Measurements from ENCODE around the gene ARID1A. TPM values are rescaled to one million over a fixed set of nuclear protein-coding genes. Genes with fewer than 3 reads are reported as not detected.

ARID1A gene
- total and polyA plus RNA-seq, 2 of the 8 experiments (the other 6 are each of a cell fraction or from before 2014, with no cell fraction given): 52.1 to 103 TPM

DNA sequence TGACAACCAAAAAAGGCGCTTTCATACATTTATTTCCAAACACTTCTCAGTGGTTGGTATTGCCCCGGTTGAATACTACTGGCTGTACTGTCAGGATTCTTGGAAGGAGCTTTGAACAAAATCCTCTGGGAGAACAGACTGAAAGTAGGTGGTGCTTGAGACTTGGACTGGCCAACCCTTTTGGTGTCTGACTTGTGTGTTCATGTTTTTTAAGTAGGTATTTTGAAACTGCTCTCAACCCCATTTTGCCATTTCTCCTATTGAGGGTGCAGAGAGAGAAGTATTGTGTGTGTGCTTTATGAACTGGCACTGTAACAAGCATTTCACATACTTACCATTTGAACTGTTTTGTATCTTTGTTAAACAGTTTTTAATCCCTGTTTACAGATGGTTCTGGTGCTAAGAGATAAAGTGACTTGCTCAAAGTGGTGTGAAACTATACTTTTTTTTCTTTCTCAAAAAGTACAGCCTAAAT is 21.2 kb downstream of the ARID1A start:
- H3K4me3 ChIP-seq (ENCODE audit: extremely low read depth in 1 of 4, insufficient read depth in 2 of 4, low read depth in 3 of 4, low read length in 4 of 4): no peak overlapping the region
- no peak overlapping the region for H2BK15ac ChIP-seq (ENCODE audit: low read length)
- no peak overlapping the region for H3K14ac ChIP-seq (ENCODE audit: insufficient read length)
- no peak overlapping the region for H4K91ac ChIP-seq (replicated peaks; ENCODE audit: insufficient read length, low read length)
- H4K20me1 ChIP-seq (replicated peaks in 1 of 2; ENCODE audit: control insufficient read depth in 1 of 2, insufficient read depth in 2 of 2, low read length in 2 of 2): peaks cover 19 to 23% of the 10 kb centered on the region in 2 experiments
- H2AK5ac ChIP-seq (ENCODE audit: low read depth, low read length): no peak overlapping the region
- H2BK20ac ChIP-seq (ENCODE audit: low read length): no peak overlapping the region
- no peaks in the 10 kb centered on the region for H3K27me3 ChIP-seq (replicated peaks in 1 of 4; ENCODE audit: control insufficient read depth in 3 of 4, extremely low read depth in 1 of 4, insufficient read depth in 3 of 4, low read length in 3 of 4)
- no peak overlapping the region for H2AFZ ChIP-seq (ENCODE audit: low read length)
- H4K8ac ChIP-seq (ENCODE audit: extremely low read depth, insufficient read depth, low read length): no peak overlapping the region
- H2BK12ac ChIP-seq (ENCODE audit: low read depth, low read length): no peak overlapping the region
- FAIRE-seq (no peak), DNase-seq (ENCODE audit: low read depth in 1 of 2, low spot score in 2 of 2) (no peak)
- H2BK120ac ChIP-seq (replicated peaks; ENCODE audit: low read depth, low read length): no peak overlapping the region
- no peak overlapping the region for H3K56ac ChIP-seq (replicated peaks; ENCODE audit: insufficient read length, low read depth, low read length)
- no peak overlapping the region for H4K5ac ChIP-seq (ENCODE audit: insufficient read length, low read depth, low read length)
- no peak overlapping the region for H3K23ac ChIP-seq (ENCODE audit: insufficient read length)
- peaks cover 0 to under 1% (median 0%) of the 10 kb centered on the region in 4 experiments; a peak in 3 of 8 replicates for H3K36me3 ChIP-seq (ENCODE audit: control insufficient read depth in 2 of 4, insufficient read depth in 4 of 4, low read length in 3 of 4)
- H3K4me2 ChIP-seq (ENCODE audit: insufficient read depth in 1 of 2, low read depth in 2 of 2, low read length in 2 of 2): no peak overlapping the region
- H3K4ac ChIP-seq (replicated peaks; ENCODE audit: insufficient read length, low read depth, low read length): no peak overlapping the region
- H3K79me2 ChIP-seq (ENCODE audit: control insufficient read depth in 1 of 2, insufficient read depth in 2 of 2, low read length in 2 of 2): peaks cover 50 to 97% of the 10 kb centered on the region in 2 experiments
- H3K9ac ChIP-seq (replicated peaks in 1 of 4; ENCODE audit: extremely low read depth in 1 of 4, low read depth in 3 of 4, low read length in 3 of 4): no peak overlapping the region
- no peak overlapping the region for H3K27ac ChIP-seq (ENCODE audit: low read depth, low read length)
- H3K18ac ChIP-seq (ENCODE audit: extremely low read depth, low read length): no peak overlapping the region
- H3K23me2 ChIP-seq (ENCODE audit: low read depth, low read length): no peaks in the 10 kb centered on the region
- ChIA-PET POLR2A (ENCODE audit: partially characterized antibody) (interaction anchor here (0.9 to 18.3 kb wide), 6 partner anchors 10 to 101 kb away, joined by 3 to 256 read pairs (median 4); partner anchors contain the start of genes ARID1A and PIGV), CTCF (ENCODE audit: partially characterized antibody) (interaction anchor here (1.0 to 2.2 kb wide), 3 partner anchors 13 to 67 kb away, joined by 3 to 10 read pairs (median 3); no protein-coding TSS in a partner anchor)
- H3K9me3 ChIP-seq (ENCODE audit: insufficient read depth in 2 of 2, low read depth in 1 of 2, low read length in 1 of 2): no peaks in the 10 kb centered on the region
- WGBS, 2 experiments (ENCODE audit: extremely low coverage in 1 of 2, insufficient coverage in 1 of 2, insufficient read length in 1 of 2, insufficient replicate concordance in 2 of 2, low coverage in 1 of 2, low lambda C conversion rate in 2 of 2, missing lambda C conversion rate in 1 of 2): 76% methylated on average over 2 of the region's 2 CpGs; no CpG with 5 or more reads in 1 of the 2 experiments
- no peaks in the 10 kb centered on the region; the same call in 1 of the 2 replicates for H3K79me1 ChIP-seq (ENCODE audit: low read depth, low read length)
- H2BK5ac ChIP-seq (ENCODE audit: low read depth, low read length): no peak overlapping the region
- no peaks in the 10 kb centered on the region; a peak in 2 of 7 replicates for H3K4me1 ChIP-seq (replicated peaks in 1 of 4; ENCODE audit: control insufficient read depth in 3 of 4, insufficient read depth in 4 of 4, low read length in 3 of 4)
- TF ChIP-seq SP4 (IDR thresholded peaks at IDR 0.05; ENCODE audit: low read length) (no peak), RNF2 (IDR thresholded peaks at IDR 0.05; ENCODE audit: borderline replicate concordance, low read depth, low read length, missing control alignments, poor library complexity, severe bottlenecking) (no peak), BCL11A (IDR thresholded peaks at IDR 0.05; ENCODE audit: low read depth in 2 of 2, low read length in 2 of 2) (no peak), CHD1 (IDR thresholded peaks at IDR 0.05; ENCODE audit: low read depth, low read length) (no peak), EP300 (IDR thresholded peaks at IDR 0.05; ENCODE audit: borderline replicate concordance in 1 of 2, low read depth in 2 of 2, low read length in 2 of 2) (no peak), MAFK (IDR thresholded peaks at IDR 0.05; ENCODE audit: low read depth, low read length) (no peak), KDM5A (IDR thresholded peaks at IDR 0.05; ENCODE audit: low read length) (no peak), EGR1 (IDR thresholded peaks at IDR 0.05; ENCODE audit: borderline replicate concordance, low read depth, low read length) (no peak), HDAC2 (IDR thresholded peaks at IDR 0.05; ENCODE audit: borderline replicate concordance in 1 of 2, low read depth in 2 of 2, low read length in 2 of 2) (no peak), GABPA (IDR thresholded peaks at IDR 0.05; ENCODE audit: borderline replicate concordance, insufficient read depth, low read length) (no peak), PHF8 (conservative IDR thresholded peaks at IDR 0.05; ENCODE audit: low read depth, low read length) (no peak), SUZ12 (IDR thresholded peaks at IDR 0.05; ENCODE audit: low read length) (no peak), SIX5 (IDR thresholded peaks at IDR 0.05; ENCODE audit: low read depth, low read length) (no peak)

Data from H1 (cell line).